ENCODE results near the gene TNFRSF19. TPM values are rescaled to one million over a fixed set of nuclear protein-coding genes. Genes with fewer than 3 reads are reported as not detected.
A peak's percentile ranks its signal among the peaks of the same experiment; 100 is the strongest.

Gene TNFRSF19
- total and polyA plus RNA-seq, 2 of the 13 experiments (the other 11 are each of a cell fraction or from before 2014, with no cell fraction given), result 75.3 to 77.7 TPM

GRCh38 chr13:23599083-23599925 lies 29.1 kb downstream of the TNFRSF19 start (continued):
- TF ChIP-seq ZSCAN20 (CRISPR knock-in tag; IDR thresholded peaks at IDR 0.05; ENCODE audit: borderline replicate concordance) (no peak), ZNF614 (CRISPR knock-in tag; IDR thresholded peaks at IDR 0.05; ENCODE audit: borderline replicate concordance) (no peak), CREBL2 (CRISPR knock-in tag; IDR thresholded peaks at IDR 0.05; ENCODE audit: borderline replicate concordance) (no peak), HDAC1 (CRISPR knock-in tag; IDR thresholded peaks at IDR 0.05) (peak; percentile 41; the same call in 1 of the 2 replicates), EP300 (IDR thresholded peaks at IDR 0.05; ENCODE audit: low read depth in 2 of 2, low read length in 2 of 2) (peak in 1 of 2 experiments; percentile 82; a peak in 2 of 4 replicates), EP300 (CRISPR knock-in tag; IDR thresholded peaks at IDR 0.05; ENCODE audit: borderline replicate concordance) (peak; percentile 62; the same call in 1 of the 2 replicates), ZNF776 (CRISPR knock-in tag; IDR thresholded peaks at IDR 0.05) (no peak), CSRNP1 (CRISPR knock-in tag; IDR thresholded peaks at IDR 0.05) (no peak), HNRNPLL (IDR thresholded peaks at IDR 0.05; ENCODE audit: low read depth, low read length, poor library complexity, severe bottlenecking) (no peak), ZNF644 (CRISPR knock-in tag; IDR thresholded peaks at IDR 0.05; ENCODE audit: low read depth) (peak; percentile 51; the same call in 1 of the 2 replicates), ZNF713 (CRISPR knock-in tag; IDR thresholded peaks at IDR 0.05) (no peak), ZNF782 (CRISPR knock-in tag; IDR thresholded peaks at IDR 0.05; ENCODE audit: borderline replicate concordance) (no peak), ZMYM4 (CRISPR knock-in tag; IDR thresholded peaks at IDR 0.05) (peak; percentile 40; the same call in 1 of the 2 replicates), ATF1 (CRISPR knock-in tag; IDR thresholded peaks at IDR 0.05) (0 out of 2 replicates have a peak, but pooled peaks have one; percentile 21), ATF2 (CRISPR knock-in tag; IDR thresholded peaks at IDR 0.05) (peak; percentile 94; the same call in 1 of the 2 replicates), MIXL1 (CRISPR knock-in tag; IDR thresholded peaks at IDR 0.05) (no peak), SMAD1 (CRISPR knock-in tag; IDR thresholded peaks at IDR 0.05; ENCODE audit: borderline replicate concordance, low read depth) (no peak), KDM5B (CRISPR knock-in tag; IDR thresholded peaks at IDR 0.05; ENCODE audit: borderline replicate concordance) (no peak), ARID3A (IDR thresholded peaks at IDR 0.05; ENCODE audit: low read depth, low read length) (peak; percentile 23; the same call in 1 of the 2 replicates), FOSL2 (CRISPR knock-in tag; IDR thresholded peaks at IDR 0.05) (peak; percentile 85), NR2F2 (IDR thresholded peaks at IDR 0.05; ENCODE audit: borderline replicate concordance, low read depth) (peak; percentile 41; the same call in 1 of the 2 replicates), ZNF570 (CRISPR knock-in tag; IDR thresholded peaks at IDR 0.05; ENCODE audit: borderline replicate concordance) (no peak), DPF2 (CRISPR knock-in tag; IDR thresholded peaks at IDR 0.05; ENCODE audit: borderline replicate concordance, low read depth) (peak; percentile 61; the same call in 1 of the 2 replicates), CREB3 (CRISPR knock-in tag; IDR thresholded peaks at IDR 0.05) (no peak)
